ENCODE results near the gene MRPL36.

MRPL36 gene

DNA sequence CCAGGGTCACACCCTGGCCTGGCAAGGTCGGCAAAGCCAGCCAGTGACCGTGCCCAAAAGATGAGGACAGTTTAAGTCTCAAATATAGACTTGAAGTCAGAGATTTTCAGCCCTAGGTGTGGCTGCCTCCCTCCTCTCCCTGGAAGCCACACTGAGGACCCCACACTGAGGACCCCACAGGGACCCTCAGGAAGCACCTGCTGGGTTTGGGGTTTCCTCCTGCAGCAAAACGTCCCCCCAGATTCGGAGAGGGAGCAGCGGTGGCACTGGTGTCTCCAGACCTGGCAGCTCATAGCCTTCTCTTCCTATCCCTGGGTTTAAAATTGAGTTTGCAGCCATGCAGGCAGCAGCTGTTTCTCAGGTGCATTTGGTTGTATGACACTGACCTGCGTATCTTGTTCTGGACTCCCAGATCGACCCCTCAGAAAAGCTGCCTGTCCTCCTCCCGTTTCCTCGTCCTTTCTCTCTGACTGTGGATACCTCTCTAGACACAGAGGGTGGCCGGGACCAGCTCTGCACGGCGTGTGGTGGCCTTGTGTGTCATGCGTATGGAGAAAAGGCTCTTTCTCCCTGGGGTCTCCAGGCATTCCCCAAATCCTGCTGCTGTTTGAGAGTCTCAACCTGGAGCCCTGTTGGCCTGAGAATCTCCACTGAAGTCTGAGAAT, 36.6 kb downstream of the MRPL36 start:
- no peak for DNase-seq

DNA sequence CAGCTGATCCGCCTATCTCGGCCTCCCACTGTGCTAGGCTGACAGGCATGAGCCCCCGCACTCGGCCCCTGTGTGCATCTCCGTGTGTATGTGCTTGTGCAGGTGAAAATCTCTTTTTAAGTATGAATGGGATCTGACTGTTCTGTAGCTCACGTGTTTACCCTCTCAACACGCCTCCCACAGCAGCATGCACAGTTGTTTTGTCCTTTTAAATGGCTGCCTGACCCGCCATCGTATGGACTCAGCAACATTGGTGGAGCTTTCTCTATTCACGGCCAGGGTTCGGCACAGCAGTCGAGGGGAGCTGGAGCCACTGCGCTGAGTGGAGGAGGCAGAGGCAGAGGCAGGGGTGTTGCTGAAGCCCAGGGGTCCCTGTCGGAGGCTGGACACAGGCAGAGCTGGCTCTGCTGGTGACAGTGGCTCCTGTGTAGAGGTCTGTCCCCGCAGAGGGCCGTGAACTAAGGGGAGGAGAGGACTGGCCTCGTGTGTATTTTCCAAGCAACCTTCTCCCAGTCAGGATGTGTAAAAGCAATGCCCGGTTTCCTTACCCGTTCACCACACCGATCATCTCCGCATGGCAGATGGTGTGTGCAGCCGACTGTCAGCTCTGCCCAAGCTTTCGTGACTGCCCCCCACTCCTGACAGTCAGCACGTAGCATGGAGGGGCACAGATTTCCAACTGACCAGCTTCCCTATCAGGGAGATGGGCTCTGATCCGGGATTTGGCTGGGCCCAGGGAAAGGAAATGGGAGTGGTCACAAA, 37.3 kb downstream of the MRPL36 start:
- no peak for DNase-seq

DNA sequence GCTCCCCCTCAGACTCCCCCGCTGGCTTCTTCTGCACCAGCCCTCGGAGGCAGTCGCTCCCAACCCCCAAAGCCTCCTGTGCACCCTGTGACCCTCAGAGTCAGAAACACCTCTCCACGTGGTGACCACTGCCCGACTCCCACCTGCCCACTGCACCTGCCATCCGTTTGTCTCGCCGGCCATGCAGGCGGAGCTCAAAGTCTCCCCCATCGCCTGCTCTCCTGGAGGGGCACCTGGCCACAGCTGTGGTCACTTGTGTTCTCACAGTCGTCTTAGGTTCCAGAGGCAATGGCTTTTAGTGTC, 38.2 kb downstream of the MRPL36 start:
- no peak for DNase-seq

DNA sequence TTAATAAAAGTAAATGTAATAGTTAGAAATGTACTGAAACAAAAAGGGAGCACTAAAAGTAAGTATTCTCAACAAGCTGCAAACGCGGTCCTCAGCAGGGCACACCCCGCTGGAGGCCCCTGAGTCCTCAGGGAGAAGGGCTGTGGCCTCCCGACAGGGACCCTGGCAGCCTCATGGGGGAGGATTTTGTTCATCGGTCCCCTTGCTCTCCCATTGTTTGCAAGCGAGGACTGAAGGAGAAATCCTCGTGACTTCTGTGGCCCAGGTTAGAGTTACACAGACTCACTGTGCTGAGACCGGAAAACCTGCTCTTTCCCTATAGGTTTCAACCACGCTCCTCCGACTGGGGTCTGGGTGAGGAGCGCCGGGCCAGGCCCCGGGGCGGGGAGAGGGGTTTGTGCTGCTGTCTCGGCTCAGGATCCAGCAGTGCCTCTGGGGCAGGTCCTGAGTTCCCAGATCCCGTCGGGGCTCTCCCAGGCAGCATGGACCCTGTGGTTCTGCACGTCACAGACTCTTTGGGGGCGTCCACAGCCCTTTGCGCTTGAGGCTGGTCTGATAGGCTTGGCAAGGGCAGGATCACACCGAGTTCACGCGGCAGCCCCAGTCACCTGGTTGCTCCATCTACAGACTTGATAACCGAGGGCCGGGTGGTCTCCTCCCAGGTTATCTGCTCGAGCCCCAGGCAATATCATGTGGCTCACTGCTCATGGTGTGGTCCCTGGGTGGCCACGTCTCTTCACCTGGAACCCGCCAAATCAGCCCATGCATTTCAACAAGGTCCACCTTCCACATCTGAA, 38.8 kb downstream of the MRPL36 start:
- no peak for DNase-seq

DNA sequence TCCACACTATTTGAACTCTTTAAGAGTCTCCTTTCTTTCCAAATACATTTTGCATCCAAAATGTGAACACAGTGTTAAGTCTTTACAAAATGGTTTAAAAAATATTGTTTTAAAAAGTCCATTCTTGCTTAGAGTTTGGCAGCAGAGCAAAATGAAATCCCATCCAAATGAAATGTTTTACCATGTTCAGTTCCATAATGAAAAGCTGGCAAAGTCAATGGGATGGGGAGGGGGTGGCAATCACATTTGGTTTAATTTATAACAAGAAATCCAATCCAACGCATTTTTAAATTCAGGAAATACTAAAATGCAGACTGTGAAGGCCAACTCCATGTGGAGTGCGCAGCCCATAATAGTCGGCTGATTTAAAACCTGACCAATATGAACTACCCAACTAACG, 39.4 kb downstream of the MRPL36 start:
- no peak for DNase-seq

DNA sequence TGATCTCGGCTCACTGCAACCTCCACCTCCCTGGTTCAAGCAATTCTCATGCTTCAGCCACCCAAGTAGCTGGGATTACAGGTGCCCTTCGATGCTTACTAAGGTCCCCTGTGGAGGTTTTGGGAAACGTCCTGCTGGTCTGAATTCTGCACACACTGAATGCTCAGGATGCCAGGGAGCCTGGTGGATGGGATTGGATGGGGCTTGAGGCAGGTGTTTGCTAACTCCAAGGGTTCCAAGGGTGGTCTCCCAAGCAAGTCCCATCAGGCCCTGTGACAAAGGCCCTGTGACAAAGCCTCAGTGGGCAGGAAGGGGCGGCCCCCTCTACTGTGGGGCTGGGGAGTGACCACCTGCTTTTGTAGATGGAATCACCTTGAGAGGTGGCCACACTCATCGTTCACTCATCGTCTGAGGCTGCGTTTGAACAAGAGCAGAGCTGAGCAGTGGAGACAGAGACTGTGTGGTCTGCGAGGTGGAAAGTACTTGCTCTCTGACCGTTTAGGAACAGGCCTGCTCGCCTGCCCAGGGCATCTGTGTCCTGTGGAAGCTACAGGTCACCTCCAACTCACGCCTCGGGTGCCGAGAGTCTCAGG, 40.2 kb downstream of the MRPL36 start:
- DNase-seq = no peak

DNA sequence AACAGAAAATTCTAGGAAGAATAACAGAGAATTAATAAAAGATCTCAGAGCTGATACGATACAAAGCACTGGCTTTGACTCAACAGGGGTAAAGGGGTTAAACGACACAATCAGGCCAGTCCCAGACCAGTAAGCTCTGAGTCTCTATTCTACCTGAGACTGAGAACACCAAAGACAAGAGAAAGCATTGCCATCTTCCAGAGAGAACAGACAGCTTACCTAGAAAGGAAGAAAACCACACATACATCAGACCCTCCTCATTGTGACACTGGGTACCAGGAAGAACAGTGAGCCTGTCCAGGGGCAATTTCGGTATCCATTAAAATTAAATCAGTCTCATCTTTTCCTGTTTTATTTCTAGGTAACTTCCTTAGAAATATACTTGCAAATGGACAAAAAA, 41.1 kb downstream of the MRPL36 start:
- DNase-seq = no peak

DNA sequence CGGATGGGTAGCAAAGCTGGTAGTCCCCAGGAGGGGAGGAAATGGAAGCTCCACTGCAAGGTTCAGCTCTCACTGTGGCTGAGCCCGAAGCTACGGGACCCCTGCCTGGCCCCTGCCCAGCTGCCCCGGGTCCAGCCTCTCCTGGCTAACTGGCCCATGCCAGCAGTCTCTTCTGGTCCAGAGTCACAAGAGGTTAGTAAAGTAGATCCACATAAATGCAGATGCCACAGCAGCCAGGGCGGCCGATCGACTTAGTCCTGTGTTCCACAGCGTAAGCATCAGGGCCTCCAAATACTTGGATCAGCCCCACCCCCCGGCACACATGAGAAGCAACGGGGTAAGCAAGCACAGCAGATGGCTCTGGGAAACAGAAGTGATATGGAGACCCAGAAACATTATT, 42.1 kb downstream of the MRPL36 start:
- no peak for DNase-seq

DNA sequence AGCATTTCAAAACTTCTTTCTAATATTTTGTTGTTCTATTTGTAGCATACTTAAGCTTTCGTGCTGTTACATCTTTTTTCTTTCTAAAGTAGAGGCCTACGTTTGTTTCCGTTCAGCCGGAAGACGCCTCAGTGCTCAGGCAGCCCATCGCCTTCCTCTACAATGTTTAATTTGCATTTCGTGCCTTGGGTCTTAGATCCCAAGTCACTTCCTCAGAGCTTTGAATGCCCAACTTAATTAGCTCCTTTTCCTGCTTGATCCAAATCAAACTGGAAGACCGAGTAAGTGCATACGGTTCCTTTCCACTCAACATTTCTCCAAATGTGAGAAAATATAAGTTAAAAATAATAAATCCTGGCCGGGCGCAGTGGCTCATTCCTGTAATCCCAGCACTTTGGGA, 43.2 kb downstream of the MRPL36 start:
- no peak for DNase-seq

DNA sequence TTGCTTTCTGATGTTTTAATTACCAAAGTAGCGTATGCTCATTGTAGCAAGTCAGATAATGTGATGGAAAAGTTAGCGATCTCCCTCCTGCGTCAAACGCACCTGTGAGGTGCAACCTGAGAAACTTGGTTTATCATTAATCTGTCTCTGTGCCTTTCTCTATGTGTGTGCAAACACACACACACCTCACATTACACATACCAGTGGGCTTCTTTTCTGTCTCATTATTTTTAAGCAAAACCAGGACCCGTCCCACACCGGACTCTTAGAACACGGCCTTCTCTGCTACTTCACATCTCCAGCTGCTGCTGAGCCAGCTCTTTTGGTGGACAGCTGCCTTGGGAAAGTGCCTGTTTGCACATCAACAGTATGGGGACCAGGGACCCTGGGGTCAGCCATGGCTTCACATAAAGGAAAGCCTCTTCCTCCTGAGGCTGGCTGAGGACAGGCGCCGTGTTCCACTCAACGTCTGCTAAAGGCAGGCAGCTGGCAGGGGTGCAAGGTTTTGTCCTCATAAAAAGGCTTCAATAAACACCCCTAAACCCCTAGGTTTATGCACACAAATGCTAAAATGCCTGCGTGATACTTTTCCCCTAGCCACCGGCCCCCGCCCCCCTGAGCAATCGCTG, 44.2 kb downstream of the MRPL36 start:
- DNase-seq = no peak

DNA sequence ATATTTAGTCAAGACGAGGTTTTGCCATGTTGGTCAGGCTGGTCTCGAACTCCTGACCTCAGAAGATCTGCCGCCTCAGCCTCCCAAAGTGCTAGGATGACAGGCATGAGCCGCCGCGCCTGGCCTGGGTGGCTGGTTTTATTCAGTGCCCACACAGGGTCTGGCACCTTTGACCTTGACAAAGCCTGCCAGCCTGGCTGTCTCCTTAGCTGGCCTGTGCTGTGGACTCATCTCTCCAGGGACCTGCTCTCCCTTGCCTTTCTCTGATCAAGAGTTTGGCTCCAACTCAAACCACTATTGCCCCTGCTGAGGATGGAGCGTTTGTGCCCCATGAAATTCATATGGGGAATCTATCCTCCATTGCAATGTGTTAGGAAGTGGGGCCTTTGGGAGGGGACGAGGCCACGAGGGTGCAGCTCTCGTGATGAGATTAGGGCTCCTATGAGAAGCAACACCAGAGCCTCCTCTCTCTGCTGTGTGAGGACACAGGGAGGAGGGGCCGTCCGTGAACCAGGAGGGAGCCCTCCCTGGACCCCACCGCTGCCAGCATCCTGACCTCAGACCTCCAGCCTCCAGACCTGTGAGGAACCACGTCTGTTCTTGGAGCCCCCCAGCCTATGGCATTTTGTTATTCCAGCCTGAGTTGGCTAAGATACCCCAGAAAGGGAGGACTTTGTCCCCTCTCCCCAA, 45.0 kb downstream of the MRPL36 start:
- no peak for DNase-seq

DNA sequence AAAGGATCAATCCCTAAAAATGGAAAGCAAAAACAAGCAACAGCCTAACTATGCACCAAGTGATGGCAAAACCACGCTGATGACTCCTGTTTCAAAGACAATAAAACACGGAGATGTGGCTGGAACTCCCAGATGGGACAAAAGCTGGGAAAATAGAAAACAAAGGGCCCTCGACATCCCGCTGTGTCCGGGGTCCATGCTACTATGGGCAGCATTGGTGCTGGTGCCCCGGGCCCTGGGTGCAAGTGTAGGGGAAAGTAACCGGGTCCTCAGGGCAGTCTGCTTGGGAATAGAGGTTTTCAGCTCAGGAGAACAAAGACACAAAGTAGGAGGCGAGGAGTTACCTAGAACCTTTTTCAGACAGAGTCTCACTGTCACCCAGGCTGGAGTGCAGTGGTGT, 46.1 kb downstream of the MRPL36 start:
- DNase-seq = no peak

DNA sequence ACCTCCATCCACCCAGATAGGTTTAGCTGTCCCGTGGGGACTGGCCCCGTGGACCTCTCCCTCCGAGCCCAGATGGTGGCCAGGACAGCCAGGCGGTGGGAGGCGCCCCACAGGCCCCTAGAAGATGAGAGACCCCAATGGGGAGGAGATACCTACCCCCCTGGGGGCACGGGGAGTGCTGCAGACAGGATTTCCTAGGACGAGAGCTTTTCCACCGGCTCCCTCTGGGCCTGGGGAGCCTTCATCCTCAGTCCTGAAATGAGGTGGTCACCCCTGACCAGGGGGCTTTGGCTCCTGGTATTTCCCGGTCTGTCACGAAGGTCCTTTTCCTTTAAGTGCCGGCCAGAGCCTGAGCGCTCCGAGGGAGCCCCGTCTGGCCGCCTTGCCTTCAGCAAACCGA, 46.8 kb downstream of the MRPL36 start:
- DNase-seq = no peak

DNA sequence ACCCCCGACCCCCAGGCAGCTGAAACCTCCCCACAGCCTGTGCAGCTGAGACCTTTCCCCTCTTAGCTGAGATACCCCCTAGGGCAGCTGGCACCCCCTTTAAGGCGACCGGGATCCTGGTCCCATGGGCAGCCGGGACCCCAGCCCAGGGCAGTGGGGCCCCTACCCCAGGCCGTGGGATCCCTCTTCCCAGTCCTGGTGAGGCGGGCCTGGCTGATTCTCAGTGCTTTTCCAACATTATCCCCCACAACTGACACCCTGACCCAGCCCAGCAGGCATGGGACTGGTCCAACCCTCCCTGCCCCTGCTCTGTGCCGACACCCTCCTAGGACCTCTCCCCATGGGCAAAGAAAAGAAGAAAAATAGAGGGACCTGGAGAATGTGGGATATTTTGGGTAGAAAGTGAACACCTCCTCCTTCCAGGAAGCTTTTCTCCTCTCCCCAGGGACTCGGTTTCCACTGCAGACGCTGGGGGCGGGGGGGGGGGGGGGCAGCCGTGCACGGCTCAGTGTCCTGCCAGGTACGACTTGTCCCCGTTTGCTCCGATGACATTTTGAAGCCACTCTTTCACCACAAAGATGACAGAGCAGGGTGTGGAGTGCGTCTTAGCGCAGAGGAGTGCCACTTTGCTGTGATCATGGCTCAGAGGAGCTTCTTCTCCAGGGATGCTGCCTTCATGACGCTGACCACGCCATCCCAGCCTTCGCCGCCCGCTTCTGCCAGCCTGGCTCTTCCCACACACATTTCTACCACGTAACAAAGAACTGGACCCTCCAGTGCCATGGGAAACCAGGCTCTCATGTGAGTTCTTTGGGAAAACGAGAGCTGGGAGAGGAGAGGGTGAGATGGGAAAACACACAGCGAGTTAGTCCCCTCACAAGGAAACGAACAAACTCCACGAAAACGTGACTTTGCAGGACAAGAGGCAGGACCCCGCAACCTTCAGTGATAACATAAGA, 47.5 kb downstream of the MRPL36 start:
- no peak for DNase-seq

DNA sequence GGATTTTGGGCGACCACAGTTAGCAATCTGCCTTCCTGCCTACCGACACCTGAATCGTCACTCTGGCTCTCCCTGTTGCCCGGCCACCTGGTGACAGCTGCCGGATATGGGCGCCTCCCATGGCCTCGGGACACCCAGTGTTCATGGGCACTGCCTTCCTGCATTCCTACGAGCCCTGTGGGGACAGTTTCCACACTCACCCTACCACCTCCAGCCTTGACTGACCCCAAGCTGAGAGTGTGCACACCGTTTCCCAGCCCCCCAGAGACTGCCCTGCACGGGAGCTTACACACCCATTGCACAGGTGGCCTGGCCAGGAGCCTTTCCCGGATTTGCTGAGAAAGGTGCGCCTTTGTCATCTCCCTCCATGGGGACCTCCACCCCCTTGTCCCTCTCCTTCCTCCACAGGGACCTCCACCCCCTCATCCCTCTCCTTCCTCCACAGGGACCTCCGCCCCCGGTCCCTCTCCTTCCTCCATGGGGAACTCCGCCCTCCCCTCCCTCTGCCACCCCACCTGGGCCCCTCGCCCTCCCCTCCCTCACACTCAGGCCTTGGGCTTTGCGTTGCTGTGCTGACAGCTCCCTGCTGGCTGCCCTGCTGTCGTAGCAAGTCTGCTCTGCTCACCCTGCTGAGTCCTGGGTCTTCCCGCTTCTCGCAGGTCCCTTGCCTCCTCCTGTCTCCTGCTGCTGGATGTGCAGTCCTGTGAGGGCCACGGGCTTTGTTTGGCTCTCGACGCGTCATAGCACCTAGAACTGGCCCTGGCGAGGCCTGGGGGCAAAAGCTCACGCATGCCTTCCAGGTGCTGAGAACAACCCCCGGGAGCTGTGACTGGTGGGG, 48.4 kb downstream of the MRPL36 start:
- DNase-seq = no peak

DNA sequence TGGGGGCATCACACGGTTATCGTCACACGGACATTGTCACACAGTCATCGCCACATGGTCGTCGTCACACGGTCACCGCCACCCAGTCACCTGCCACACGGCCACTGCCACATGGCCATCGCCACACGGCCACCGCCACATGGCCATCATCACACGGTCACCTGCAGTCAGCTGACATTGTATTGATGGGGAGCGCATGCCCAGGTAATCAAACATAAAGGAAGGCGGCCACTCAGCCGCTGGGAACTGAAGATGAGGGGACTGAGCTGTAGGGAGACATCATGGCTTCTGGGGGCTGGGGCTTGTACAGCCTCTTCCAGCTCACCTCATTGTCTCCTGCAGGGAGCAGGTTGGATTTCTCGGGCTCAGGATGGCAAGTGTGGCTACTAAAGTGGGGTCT, 49.2 kb downstream of the MRPL36 start:
- DNase-seq = no peak

DNA sequence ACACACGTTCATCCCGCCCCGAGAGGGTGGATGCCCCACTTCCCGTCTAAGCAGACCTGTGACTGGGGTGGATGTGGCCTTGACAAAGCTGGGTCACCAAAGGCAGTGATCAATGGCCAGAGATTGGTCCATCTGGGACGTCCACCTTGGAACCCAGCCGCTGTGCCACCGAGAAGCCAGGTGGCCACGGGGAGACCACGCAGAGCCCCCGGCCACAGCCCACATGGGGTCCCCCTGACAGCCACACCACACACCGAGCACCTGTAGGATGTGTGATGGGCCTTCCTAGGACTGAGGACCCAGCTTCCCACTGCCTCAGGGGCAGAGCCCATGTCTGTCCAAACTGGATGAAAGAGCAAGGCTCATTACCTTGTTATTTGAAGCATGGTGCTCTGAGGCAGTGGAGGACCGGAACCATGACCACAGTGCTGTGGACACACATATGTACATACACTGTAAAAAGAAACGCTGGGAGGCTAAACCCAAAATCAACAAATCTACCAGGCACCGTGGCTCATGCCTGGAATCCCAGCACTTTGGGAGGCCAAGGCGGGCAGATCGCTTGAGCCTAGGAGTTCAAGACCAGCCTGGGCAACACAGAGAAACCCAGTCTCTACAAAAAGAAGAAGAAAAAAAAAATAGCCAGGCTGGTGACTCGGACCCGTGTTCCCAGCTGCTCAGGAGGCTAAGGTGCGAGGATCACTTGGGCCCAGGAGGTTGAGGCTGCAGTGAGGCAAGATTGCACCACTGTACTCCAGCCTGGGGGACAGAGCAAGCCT, 50.1 kb downstream of the MRPL36 start:
- no peak for DNase-seq

DNA sequence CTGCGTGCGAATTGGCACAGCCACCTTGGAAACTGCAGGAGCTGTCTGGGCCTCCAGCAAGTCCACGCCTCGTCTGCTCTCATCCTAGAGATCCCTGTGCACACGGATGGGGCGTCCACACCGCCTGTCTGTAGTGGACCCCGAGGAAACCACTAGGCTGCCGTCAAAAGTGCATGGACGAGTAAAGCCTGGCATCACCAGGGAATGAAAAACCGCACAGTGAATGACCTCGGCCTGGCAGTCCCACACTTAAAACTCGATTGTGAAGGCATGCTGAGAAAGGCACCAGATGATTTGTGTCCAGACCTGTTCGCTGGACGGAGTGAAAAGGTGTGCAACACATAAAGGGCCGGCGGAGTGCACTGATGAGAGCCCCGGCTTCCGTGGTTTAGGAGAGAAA, 50.8 kb downstream of the MRPL36 start:
- no peak for DNase-seq
